OCI-LY7 (cell line): Measurements from ENCODE around the gene KPNA4.

Experiments
- EZH2phosphoT487 ChIP-seq: fragments of 200-600 bp; sonication (generic); IDR thresholded peaks from 2 replicates; pipeline ENCODE4 v1.6.1; 2018; ENCODE audit warnings: low read depth, borderline replicate concordance, mild to moderate bottlenecking, mixed run types, antibody characterized with exemption, low read length, moderate library complexity, mixed read lengths
- TF ChIP-seq, protein P1 (sequence below): fragments of 200-600 bp; sonication (generic); conservative IDR thresholded peaks from 2 replicates; pipeline ENCODE4 v1.5.1; 2014; ENCODE audit warnings: mild to moderate bottlenecking, antibody characterized with exemption, low read length, moderate library complexity, mixed read lengths

DNA sequence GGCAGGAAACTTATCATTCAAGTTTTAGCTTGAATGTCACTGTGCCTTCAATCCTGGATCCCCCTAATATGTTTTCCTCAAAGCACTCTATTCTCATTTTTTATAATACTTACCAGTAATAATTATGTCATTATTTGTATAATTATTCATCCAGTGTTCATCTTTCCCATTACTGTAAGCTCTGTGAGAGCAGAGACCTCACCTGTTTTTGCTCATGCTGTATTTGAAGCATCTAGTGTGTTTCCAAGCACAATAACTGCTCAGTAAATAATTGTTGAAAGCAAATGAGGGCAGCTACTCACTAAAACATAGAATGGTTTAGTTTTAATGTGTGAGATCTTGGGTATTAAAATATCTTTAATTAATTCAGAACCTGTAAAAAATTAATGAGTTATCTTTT lies 36.9 kb upstream of the KPNA4 start:
- TF ChIP-seq, protein P1, sequence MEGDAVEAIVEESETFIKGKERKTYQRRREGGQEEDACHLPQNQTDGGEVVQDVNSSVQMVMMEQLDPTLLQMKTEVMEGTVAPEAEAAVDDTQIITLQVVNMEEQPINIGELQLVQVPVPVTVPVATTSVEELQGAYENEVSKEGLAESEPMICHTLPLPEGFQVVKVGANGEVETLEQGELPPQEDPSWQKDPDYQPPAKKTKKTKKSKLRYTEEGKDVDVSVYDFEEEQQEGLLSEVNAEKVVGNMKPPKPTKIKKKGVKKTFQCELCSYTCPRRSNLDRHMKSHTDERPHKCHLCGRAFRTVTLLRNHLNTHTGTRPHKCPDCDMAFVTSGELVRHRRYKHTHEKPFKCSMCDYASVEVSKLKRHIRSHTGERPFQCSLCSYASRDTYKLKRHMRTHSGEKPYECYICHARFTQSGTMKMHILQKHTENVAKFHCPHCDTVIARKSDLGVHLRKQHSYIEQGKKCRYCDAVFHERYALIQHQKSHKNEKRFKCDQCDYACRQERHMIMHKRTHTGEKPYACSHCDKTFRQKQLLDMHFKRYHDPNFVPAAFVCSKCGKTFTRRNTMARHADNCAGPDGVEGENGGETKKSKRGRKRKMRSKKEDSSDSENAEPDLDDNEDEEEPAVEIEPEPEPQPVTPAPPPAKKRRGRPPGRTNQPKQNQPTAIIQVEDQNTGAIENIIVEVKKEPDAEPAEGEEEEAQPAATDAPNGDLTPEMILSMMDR, result no peak
- TF ChIP-seq EZH2phosphoT487, result no peak
